Stimulated activated CD4-positive, alpha-beta T cell treated with anti-CD3 and anti-CD28 coated beads, Interleukin-2, amount 100 ng/mL, for 24 hours (primary cell): ENCODE results near the gene LRRC45.
"Not testable (repeated sequence)": the region's sequence is repeated elsewhere in the genome, so short reads cannot be mapped to it uniquely, and the experiment has no call there.

Source experiments
- DNase-seq, 2 donors: peaks; one replicate each; pipeline ENCODE4 v3.0.0-alpha.2; 2020

Gene LRRC45

GRCh38 chr17:82036634-82037091 lies 13.6 kb downstream of the LRRC45 start:
- no peak for DNase-seq

GRCh38 chr17:82037092-82037888 lies 14.2 kb downstream of the LRRC45 start, which contains the start of gene DCXR:
Gene DCXR, minus strand, starts transcription at chr17:82037697. Its CDS starts 15 bp downstream, at chr17:82037682.
- peak; percentile 95 to 98 for DNase-seq

- DNase-seq, result no peak
These were observed 14.7 kb downstream of the LRRC45 start for GRCh38 chr17:82037889-82038195.

DNA sequence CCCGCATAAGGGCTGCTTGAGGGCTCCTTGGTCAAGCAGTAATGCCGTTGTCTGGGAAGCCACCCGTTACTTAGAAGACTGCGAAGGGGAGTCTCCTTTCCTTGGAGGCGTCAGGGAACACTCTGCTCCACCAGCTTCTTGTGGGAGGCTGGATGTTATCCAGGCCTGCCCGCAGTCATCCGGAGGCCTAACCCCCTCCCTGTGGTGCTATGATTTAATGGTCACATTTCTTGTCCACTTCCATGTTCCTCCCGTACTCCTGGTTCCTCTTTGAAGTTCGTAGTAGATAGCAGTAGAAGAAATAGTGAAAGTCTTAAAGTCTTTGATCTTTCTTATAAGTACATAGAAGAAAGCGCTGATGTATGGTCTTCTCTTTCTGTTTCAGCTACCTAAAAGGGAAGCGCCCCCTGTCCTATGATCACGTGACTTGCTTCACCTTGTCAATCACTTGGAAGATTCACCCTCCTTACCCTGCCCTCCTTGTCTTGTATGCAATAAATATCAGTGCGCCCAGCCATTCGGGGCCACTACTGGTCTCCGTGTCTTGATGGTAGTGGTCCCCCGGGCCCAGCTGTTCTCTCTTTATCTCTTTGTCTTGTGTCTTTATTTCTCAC lies 15.8 kb downstream of the LRRC45 start:
- not testable (repeated sequence) for DNase-seq

GRCh38 chr17:82039695-82040299 lies 16.7 kb downstream of the LRRC45 start:
- DNase-seq, result no peak

GRCh38 chr17:82041144-82041814 lies 18.2 kb downstream of the LRRC45 start:
- DNase-seq, result no peak

GRCh38 chr17:82042649-82043048 lies 19.5 kb downstream of the LRRC45 start:
- no peak for DNase-seq

GRCh38 chr17:82043507-82043906 lies 20.4 kb downstream of the LRRC45 start:
- DNase-seq, result no peak

- DNase-seq, result no peak
These were observed 22.9 kb downstream of the LRRC45 start for GRCh38 chr17:82045936-82046484.

DNA sequence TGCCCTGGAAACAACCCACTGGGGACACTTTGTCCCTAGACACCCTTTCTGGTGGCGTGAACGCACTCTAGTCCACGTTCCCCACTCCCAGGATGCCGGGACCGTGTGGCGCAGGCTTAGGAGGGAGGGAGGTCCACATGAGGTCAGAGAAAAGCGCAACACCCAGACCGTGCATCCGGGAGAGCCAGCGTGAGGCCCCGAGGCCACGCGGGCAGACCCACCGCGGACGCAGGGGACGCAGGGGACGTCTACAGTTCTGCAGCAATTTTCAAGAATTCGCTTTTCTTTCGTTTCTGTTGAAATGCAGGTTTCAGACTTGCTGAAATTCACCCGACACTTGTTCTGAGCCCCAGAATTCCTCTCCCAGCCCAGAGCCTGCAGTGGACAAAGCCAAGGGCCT lies 23.8 kb downstream of the LRRC45 start:
- DNase-seq, result no peak

DNA sequence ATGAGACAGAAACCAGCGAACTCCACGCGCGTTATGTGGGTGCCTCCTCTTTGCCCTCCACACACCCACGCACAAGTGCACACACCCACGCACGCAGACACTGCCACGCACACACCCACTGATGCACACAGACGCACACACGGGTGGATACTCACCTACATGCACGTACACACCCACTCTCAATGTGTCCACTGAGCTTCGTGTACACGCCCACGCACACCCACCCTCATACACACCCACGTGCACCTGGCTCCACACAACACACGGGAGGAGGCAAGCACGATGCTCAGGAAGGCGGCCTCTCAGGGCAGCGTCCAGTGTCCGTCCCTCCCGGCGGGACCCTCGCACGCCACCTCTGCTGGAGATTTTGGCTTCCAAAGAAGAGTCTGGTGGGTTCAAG lies 24.3 kb downstream of the LRRC45 start:
- no peak for DNase-seq

GRCh38 chr17:82047914-82048570 lies 24.9 kb downstream of the LRRC45 start:
- DNase-seq, result no peak

GRCh38 chr17:82048571-82048971 lies 25.5 kb downstream of the LRRC45 start:
- no peak for DNase-seq

GRCh38 chr17:82049106-82049505 lies 26.0 kb downstream of the LRRC45 start:
- no peak for DNase-seq

- no peak for DNase-seq
These were observed 26.4 kb downstream of the LRRC45 start for GRCh38 chr17:82049521-82049971.

DNA sequence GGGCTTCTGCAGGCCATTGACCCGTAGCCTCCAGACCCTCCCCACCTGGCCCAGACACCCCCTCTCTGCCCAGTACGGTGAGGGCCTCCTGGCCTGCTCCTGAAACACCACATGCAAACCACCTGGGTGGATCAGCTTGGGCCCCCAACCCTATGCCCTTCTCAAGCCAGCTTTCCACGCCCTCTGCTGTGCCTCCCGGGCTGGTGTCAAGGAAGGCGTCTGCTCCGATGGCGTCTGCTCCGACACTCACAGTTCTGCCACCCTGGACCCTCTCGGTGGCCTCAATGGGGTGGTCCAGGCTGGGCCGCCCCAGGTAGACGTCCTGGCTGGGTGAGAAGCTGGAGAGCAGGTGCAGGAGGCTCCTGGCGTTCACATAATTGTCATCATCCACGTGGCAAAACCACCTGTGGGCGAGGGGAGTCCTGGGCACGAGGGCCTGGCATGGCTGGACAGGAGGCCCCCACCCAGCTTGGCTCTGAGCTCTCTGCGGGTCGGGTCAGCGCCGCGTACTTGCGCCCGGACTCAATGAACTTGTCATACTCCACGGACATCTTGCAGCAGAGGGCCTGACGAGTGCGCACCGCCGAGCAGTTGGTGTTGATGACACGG lies 27.2 kb downstream of the LRRC45 start:
- DNase-seq, result no peak

DNA sequence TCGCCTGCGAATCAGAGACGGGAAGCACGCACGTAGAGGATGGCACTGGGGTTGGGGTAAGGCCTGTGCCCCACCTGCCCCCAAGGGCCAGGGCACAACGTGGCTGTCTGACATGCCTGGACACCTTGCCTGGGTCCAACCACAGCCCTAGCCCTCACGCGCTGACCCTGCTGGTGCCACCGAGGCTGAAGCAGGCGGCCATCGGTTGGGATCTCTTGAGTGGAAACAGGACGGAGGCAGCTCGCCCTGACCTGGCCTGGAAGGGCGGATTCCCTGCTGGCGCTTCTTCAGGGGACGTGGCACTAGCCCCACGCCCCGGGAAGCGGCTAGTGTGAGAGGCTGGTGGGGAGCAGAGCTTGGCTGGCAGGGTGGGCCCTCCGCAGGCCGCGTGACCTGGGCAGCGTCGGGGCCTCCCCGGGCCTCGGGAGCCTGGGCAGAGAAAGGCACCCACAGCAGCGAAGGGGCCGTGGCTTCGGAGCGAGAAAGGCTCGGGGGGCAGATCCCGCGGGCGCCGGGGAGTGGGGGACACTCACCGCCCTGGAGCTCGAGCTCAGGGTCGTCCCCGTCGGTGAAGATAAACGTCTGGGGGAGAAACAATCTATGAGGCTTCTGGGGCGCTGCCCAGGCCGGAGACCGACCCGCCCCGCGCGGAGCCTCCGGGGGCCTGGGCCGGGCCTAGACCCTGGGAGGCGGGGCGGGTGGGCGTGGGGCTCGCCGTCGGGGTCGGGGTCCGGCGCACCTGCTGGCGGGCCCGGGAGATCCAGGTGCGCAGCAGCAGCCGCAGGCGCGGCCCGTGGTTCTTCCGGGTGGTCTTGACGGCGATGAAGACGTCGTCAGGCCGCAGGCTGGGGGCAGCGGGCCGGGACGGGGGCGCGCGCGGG lies 27.9 kb downstream of the LRRC45 start:
- DNase-seq, result no peak

GRCh38 chr17:82051776-82052637 lies 28.9 kb downstream of the LRRC45 start, which contains the start of the genes GPS1 and RFNG:
Gene GPS1, plus strand, starts transcription at chr17:82051898. Its CDS starts 34 bp downstream, at chr17:82051932.
Gene RFNG, minus strand, starts transcription at chr17:82051811. Its CDS starts 45 bp downstream, at chr17:82051766.
- peak; percentile 89 to 91 for DNase-seq

DNA sequence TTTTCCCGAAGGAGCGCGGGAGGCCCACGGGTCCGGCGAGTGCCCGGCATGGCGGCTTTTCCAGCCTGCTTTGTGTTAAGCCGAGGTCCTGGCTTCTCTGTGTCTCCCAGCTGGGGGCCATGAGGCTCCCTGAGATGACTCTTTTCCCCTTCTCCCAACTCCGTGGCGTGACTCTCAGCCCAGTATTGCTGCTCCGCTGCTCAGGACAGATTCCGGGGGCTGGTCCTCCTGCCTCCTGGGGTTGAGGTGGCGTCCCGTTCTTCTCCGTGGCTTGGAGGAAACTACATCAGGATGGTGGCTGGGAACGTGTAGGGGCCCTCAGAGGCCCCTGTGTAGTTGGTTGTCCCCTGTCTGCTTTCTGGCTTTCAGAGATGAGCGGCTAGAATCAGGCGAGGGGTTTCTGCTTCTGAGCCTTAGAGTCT lies 29.5 kb downstream of the LRRC45 start:
- DNase-seq, result no peak

- no peak for DNase-seq
These were observed 30.0 kb downstream of the LRRC45 start for GRCh38 chr17:82053130-82053529.
